Epithelial cell of proximal tubule (primary cell): ENCODE data around the gene IL17RD. TPM values are rescaled to one million over a fixed set of nuclear protein-coding genes. Genes with fewer than 3 reads are reported as not detected.

Experiments
- DNase-seq: peaks from one replicate; pipeline ENCODE4 v3.0.0-alpha.2; 2011; ENCODE audit warnings: low read depth
- H3K4me3 ChIP-seq: 2 replicates; pipeline ENCODE4 v1.5.1; 2011; ENCODE audit warnings: low read depth, mild to moderate bottlenecking, low read length
- CTCF ChIP-seq: conservative IDR thresholded peaks from 2 replicates; pipeline ENCODE4 v1.5.1; 2012; ENCODE audit warnings: low read depth, mild to moderate bottlenecking, low read length
- total RNA-seq: library from RNA; depleted of rRNA; stranded (reverse); fragments of >200 nt; gene quantifications from 2 replicates; pipeline ENCODE4 v1.2.3, GENCODE V29; 2015

The IL17RD gene
- total RNA-seq, 1 donor from 2014 or later, result 28.2 TPM

- no peak overlapping the region for H3K4me3 ChIP-seq
- TF ChIP-seq CTCF, result no peak
- DNase-seq, result no peak
These were observed 102.1 kb downstream of the IL17RD start for GRCh38 chr3:57063032-57063431.

GRCh38 chr3:57062101-57062631, 103.0 kb downstream of the IL17RD start:
- H3K4me3 ChIP-seq, result no peak overlapping the region
- DNase-seq, result no peak
- no peak for TF ChIP-seq CTCF

GRCh38 chr3:57061556-57061955, 103.6 kb downstream of the IL17RD start:
- no peak for DNase-seq
- no peak for TF ChIP-seq CTCF
- no peak overlapping the region for H3K4me3 ChIP-seq

DNA sequence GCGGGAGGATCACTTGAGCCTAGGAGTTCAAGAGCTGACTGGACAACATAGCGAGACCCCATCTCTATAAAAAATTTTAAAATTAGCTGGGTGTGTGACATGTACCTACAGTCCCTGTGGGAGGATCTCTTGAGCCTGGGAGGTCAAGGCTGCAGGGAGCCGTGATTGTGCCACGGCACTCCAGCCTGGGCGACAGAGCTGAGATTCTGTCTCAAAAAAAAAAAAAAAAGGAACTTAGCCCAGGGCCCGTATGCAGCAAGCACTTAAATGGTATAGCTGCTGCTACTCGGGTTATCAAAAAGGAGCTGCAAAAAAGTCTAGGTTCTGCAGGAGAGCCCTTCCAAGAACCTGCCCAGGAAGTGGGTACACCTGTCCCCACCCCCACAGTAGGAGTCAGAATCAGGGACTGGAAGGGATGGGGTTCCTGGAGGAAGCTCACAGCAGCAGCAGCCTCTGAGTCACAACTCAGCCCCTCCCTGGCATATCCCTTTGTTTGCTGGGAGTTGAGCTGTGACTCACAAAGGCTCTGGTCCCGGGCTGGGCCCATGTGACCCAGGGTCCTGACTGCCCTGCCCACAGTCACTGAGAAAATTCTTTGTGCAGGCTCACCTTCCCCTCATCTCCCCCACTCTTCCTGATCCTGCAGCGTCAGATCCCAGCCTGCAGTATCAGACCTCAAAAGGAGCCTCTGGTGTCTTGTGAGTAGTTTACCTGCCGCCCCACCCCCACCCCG, 104.9 kb downstream of the IL17RD start, which contains the start of gene SPATA12:
Gene SPATA12, plus strand, starts transcription at position 576 of the 733 bp plus-strand sequence. CDS start 13,031 bp downstream, outside the sequence.
- peak within 1 kb of the TSS; percentile 38 for H3K4me3 ChIP-seq
- DNase-seq, result peak; percentile 71
- no peak for TF ChIP-seq CTCF

DNA sequence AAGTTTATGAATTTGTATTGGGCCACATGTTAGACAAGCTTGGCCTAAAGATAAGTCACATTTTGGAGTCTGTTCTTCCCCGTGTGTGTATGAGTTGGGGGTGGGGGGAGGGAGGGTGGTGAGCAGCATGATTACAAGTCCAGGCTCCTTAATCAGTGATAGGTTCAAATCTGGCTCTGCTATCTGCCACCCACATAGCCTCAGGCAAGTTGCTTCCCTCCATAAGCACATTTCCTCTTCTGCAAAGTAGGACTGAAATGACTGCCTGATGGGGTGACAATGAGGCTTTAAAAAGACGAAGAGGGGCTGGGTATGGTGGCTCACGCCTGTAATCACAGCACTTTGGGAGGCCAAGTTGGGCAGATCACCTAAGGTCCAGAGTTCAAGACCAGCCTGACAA, 105.7 kb downstream of the IL17RD start:
- TF ChIP-seq CTCF, result no peak
- DNase-seq, result no peak
- no peak overlapping the region for H3K4me3 ChIP-seq

DNA sequence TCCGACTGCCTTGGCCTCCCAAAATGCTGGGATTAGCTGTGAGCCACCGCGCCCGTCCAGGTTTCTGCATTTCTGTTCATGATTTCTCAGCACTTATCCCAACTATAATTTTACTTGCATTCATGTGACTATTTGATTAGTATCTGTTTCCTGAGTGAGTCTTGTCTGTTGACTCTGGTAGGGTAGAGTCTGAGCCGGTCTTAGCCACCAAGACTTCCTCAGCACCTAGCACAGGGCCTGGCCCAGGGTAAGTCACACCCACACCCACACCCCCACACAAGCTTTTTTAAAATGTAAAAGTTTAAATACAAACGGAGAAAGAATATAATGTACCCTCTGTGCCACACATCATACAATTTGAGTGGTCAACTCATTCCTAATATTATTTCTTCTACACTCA, 107.8 kb downstream of the IL17RD start:
- TF ChIP-seq CTCF, result no peak
- H3K4me3 ChIP-seq, result no peak overlapping the region
- no peak for DNase-seq

GRCh38 chr3:57053122-57053521, 112.0 kb downstream of the IL17RD start:
- no peak for TF ChIP-seq CTCF
- no peak overlapping the region for H3K4me3 ChIP-seq
- no peak for DNase-seq
